ENCODE results near the gene SOAT2. TPM values are rescaled to one million over a fixed set of nuclear protein-coding genes. Genes with fewer than 3 reads are reported as not detected.

Gene SOAT2
- total RNA-seq, 3 donors from 2014 or later: 0.16 to 0.33 TPM; not detected in 1

DNA sequence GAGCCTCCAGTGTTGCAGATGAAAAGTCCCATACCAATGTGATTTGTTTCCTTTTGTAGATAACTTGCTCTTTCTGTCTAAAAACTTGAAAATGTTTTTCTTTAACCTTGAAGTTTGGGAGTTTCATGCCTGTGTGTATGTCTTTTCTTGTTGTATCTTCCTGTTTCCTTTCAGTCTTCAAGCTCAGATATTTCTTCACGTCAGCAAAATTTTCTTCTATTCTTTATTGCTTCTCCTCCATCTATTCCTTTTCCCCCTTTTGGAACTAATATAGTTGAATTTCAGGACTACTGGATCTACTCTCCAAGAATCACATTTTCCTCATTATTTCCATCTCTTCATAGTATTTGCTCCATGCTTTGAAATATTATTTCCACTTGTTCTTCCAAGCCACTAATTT, 23.9 kb downstream of the SOAT2 start:
- no peak for DNase-seq (ENCODE audit: low spot score in 2 of 2)
- Histone ChIP-seq H3K27me3 (no peaks in the 10 kb centered on the region), H3K4me3 (no peak overlapping the region), H3K36me3 (no peaks in the 10 kb centered on the region), H3K9me3 (no peaks in the 10 kb centered on the region), H3K4me1 (no peaks in the 10 kb centered on the region), H3K27ac (no peak overlapping the region)
- TF ChIP-seq, protein P1, sequence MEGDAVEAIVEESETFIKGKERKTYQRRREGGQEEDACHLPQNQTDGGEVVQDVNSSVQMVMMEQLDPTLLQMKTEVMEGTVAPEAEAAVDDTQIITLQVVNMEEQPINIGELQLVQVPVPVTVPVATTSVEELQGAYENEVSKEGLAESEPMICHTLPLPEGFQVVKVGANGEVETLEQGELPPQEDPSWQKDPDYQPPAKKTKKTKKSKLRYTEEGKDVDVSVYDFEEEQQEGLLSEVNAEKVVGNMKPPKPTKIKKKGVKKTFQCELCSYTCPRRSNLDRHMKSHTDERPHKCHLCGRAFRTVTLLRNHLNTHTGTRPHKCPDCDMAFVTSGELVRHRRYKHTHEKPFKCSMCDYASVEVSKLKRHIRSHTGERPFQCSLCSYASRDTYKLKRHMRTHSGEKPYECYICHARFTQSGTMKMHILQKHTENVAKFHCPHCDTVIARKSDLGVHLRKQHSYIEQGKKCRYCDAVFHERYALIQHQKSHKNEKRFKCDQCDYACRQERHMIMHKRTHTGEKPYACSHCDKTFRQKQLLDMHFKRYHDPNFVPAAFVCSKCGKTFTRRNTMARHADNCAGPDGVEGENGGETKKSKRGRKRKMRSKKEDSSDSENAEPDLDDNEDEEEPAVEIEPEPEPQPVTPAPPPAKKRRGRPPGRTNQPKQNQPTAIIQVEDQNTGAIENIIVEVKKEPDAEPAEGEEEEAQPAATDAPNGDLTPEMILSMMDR (IDR thresholded peaks at IDR 0.05): no peak
- intact Hi-C loops (cut with DNase I; ENCODE audit: low total_unique reads): no loop called here

- intact Hi-C loops (cut with DNase I; ENCODE audit: low total_unique reads): no loop called here
- Histone ChIP-seq H3K4me3 (no peak overlapping the region), H3K36me3 (no peaks in the 10 kb centered on the region), H3K27me3 (no peaks in the 10 kb centered on the region), H3K4me1 (no peaks in the 10 kb centered on the region), H3K27ac (no peak overlapping the region), H3K9me3 (no peaks in the 10 kb centered on the region)
- no peak for DNase-seq (ENCODE audit: low spot score in 2 of 2)
- TF ChIP-seq POLR2AphosphoS5 (IDR thresholded peaks at IDR 0.05) (no peak), POLR2A (IDR thresholded peaks at IDR 0.05) (no peak)
- TF ChIP-seq, protein P1 (IDR thresholded peaks at IDR 0.05): no peak
Measured at GRCh38 chr12:53128780-53129569, 25.7 kb downstream of the SOAT2 start.

DNA sequence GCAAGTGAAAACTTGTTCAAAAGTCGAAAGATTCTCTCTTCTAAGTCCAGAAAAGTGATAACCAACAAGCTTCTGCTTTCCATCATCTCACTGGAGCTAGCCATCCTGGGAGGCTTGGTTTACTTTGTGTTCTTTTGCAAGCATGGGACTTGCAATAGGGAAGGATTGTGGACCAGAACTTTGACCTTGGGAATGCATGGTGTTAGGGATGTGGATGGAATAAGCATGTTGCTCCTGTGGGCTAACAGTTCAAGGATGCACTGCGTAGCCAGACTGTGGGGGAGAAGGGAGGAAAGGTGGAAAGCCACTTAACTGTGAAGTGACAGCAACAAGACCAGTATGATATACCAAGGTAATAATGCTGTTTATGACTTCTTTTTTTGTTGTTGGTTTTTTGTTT, 28.6 kb downstream of the SOAT2 start:
- no peaks in the 10 kb centered on the region for H3K9me3 ChIP-seq
- no peaks in the 10 kb centered on the region for H3K27me3 ChIP-seq
- TF ChIP-seq POLR2AphosphoS5 (IDR thresholded peaks at IDR 0.05) (no peak), POLR2A (IDR thresholded peaks at IDR 0.05) (no peak)
- TF ChIP-seq, protein P1 (IDR thresholded peaks at IDR 0.05): no peak
- intact Hi-C loops (cut with DNase I; ENCODE audit: low total_unique reads): no loop called here
- H3K36me3 ChIP-seq: no peaks in the 10 kb centered on the region
- H3K4me1 ChIP-seq: no peaks in the 10 kb centered on the region
- no peak overlapping the region for H3K27ac ChIP-seq
- DNase-seq (ENCODE audit: low spot score in 2 of 2): no peak
- no peak overlapping the region for H3K4me3 ChIP-seq

- H3K36me3 ChIP-seq: no peaks in the 10 kb centered on the region
- H3K9me3 ChIP-seq: no peaks in the 10 kb centered on the region
- DNase-seq (ENCODE audit: low spot score in 2 of 2): no peak
- H3K4me1 ChIP-seq: no peaks in the 10 kb centered on the region
- no peak overlapping the region for H3K27ac ChIP-seq
- no peak for TF ChIP-seq POLR2A (IDR thresholded peaks at IDR 0.05)
- TF ChIP-seq POLR2AphosphoS5 (IDR thresholded peaks at IDR 0.05): no peak
- TF ChIP-seq, protein P1 (IDR thresholded peaks at IDR 0.05): no peak
- H3K4me3 ChIP-seq: no peak overlapping the region
- intact Hi-C loops (cut with DNase I; ENCODE audit: low total_unique reads): no loop called here
- H3K27me3 ChIP-seq: no peaks in the 10 kb centered on the region
Measured at GRCh38 chr12:53133722-53134121, 30.4 kb downstream of the SOAT2 start.

GRCh38 chr12:53143355-53143754, 40.1 kb downstream of the SOAT2 start:
- H3K4me1 ChIP-seq: no peaks in the 10 kb centered on the region
- no peak overlapping the region for H3K27ac ChIP-seq
- intact Hi-C loops (cut with DNase I; ENCODE audit: low total_unique reads): loop anchor here (10.0 kb wide), 1 partner anchor 639 kb away; no protein-coding TSS in a partner anchor
- no peaks in the 10 kb centered on the region for H3K36me3 ChIP-seq
- H3K9me3 ChIP-seq: no peaks in the 10 kb centered on the region
- no peak for DNase-seq (ENCODE audit: low spot score in 2 of 2)
- no peak for TF ChIP-seq POLR2AphosphoS5 (IDR thresholded peaks at IDR 0.05)
- TF ChIP-seq POLR2A (IDR thresholded peaks at IDR 0.05): no peak
- TF ChIP-seq, protein P1 (IDR thresholded peaks at IDR 0.05): no peak
- no peak overlapping the region for H3K4me3 ChIP-seq
- H3K27me3 ChIP-seq: no peaks in the 10 kb centered on the region
